ENCODE data around the gene DNAI2.

DNA sequence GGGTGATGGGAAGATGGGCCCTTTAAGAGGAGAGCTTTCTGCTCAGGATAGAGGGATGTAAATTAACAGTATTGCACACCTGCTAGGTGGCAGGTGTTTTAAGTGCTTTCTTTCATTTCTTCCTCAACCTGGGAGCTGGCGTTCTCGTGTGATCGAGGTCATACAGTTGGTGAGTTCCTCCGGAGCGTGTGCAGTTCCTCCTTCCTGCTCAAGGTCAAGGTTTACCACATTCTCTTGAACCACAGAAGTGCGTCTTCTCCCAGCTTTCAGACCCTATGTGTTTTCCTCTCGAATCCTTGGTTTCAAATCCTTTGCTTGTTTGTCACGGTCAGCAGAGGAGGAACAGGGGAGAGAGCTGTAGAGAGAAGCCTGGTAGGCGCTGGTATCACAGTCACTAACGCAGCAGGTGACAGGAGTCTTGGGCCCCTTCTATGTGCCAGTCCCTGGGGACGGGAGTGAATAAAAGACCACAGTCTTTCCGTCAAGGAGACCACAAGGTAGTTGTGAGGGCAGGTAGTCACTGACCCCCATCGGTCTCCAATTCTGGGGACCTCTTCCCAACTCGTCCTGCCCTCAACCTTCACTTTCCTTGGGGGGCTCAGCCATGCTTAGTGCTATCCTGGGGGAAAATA is 791 bp downstream of the DNAI2 start:
- no peak for TF ChIP-seq POLR2AphosphoS5 (IDR thresholded peaks at IDR 0.05; ENCODE audit: low read depth, low read length)
- no peak for TF ChIP-seq TAF1 (IDR thresholded peaks at IDR 0.05; ENCODE audit: borderline replicate concordance, insufficient read depth, low read length)

All from PFSK-1 (cell line).